WTC11 (cell line): Measurements from ENCODE around the gene RAB11FIP5. TPM values are rescaled to one million over a fixed set of nuclear protein-coding genes. Genes with fewer than 3 reads are reported as not detected.

Experiments used
- ATAC-seq: fragments of 200-7000 bp; cut with Tn5 transposase; 2 replicates; pipeline ENCODE4 v1.10.0; 2021; ENCODE audit warnings: mild to moderate bottlenecking, moderate library complexity
- CTCF ChIA-PET: fragments of 300-600 bp; sonication (Branson Sonifier 250); formaldehyde crosslinking; loops from one replicate; lab custom pipeline; 2021; ENCODE audit warnings: antibody characterized with exemption; lab: Charles Lee
- POLR2A ChIA-PET: fragments of 350-600 bp; sonication (Branson Sonifier 250); formaldehyde crosslinking; loops from one replicate; lab custom pipeline; 2021; ENCODE audit warnings: antibody characterized with exemption; lab: Charles Lee
- DNase-seq: peaks from one replicate; pipeline ENCODE4 v3.0.0; 2021; ENCODE audit warnings: low spot score
- H3K27ac Mint-ChIP-seq: 2 replicates; pipeline ENCODE4 v1.8.0; 2021; ENCODE audit warnings: mixed read lengths
- H3K27me3 Mint-ChIP-seq: 2 replicates; pipeline ENCODE4 v1.8.0; 2021; ENCODE audit warnings: low read depth, mild to moderate bottlenecking, moderate library complexity, mixed read lengths
- H3K36me3 Mint-ChIP-seq: 2 replicates; pipeline ENCODE4 v1.8.0; 2021; ENCODE audit warnings: mixed read lengths
- H3K4me1 Mint-ChIP-seq: 2 replicates; pipeline ENCODE4 v1.8.0; 2022; ENCODE audit warnings: mixed read lengths
- H3K4me3 Mint-ChIP-seq: 2 replicates; pipeline ENCODE4 v1.8.0; 2021; ENCODE audit warnings: mild to moderate bottlenecking, moderate library complexity, mixed read lengths
- H3K9me3 Mint-ChIP-seq: 2 replicates; pipeline ENCODE4 v1.8.0; 2021; ENCODE audit warnings: mixed read lengths
- ESRRA ChIP-seq: sonication (generic); formaldehyde crosslinking; IDR thresholded peaks from 2 replicates; pipeline ENCODE4 v1.8.1; 2022; ENCODE audit warnings: mild to moderate bottlenecking, missing genetic modification reagents, borderline replicate concordance
- FOXK1 ChIP-seq: sonication (generic); formaldehyde crosslinking; IDR thresholded peaks from 2 replicates; pipeline ENCODE4 v1.8.0; 2022; ENCODE audit warnings: mild to moderate bottlenecking, moderate library complexity, missing genetic modification reagents
- JAZF1 ChIP-seq: fragments of 250-450 bp; sonication (Bioruptor Pico); IDR thresholded peaks from 2 replicates; pipeline ENCODE4 v1.9.0; 2021; ENCODE audit warnings: moderate library complexity, mild to moderate bottlenecking, inconsistent platforms
- RELA ChIP-seq: sonication (generic); formaldehyde crosslinking; IDR thresholded peaks from 2 replicates; pipeline ENCODE4 v1.8.1; 2022; ENCODE audit warnings: missing genetic modification reagents, mild to moderate bottlenecking, borderline replicate concordance
- SMAD3 ChIP-seq: sonication (generic); formaldehyde crosslinking; IDR thresholded peaks from 2 replicates; pipeline ENCODE4 v1.8.0; 2022; ENCODE audit warnings: missing genetic modification reagents, mild to moderate bottlenecking, borderline replicate concordance
- SMAD4 ChIP-seq: sonication (generic); formaldehyde crosslinking; IDR thresholded peaks from 2 replicates; pipeline ENCODE4 v1.8.0; 2022; ENCODE audit warnings: mild to moderate bottlenecking, missing genetic modification reagents
- TEAD1 ChIP-seq: sonication (generic); formaldehyde crosslinking; IDR thresholded peaks from 2 replicates; pipeline ENCODE4 v1.8.0; 2022; ENCODE audit warnings: mild to moderate bottlenecking, missing genetic modification reagents
- ZBTB21 ChIP-seq: sonication (generic); formaldehyde crosslinking; IDR thresholded peaks from 2 replicates; pipeline ENCODE4 v1.8.1; 2023; ENCODE audit warnings: mild to moderate bottlenecking, missing genetic modification reagents, borderline replicate concordance
- ZNF138 ChIP-seq: sonication (generic); formaldehyde crosslinking; conservative IDR thresholded peaks from 2 replicates; pipeline ENCODE4 v1.8.1; 2022; ENCODE audit warnings: mild to moderate bottlenecking, moderate library complexity, missing genetic modification reagents
- ZNF396 ChIP-seq: fragments of 250-450 bp; sonication (Bioruptor Pico); IDR thresholded peaks from 2 replicates; pipeline ENCODE4 v1.8.0; 2021; ENCODE audit warnings: mild to moderate bottlenecking, moderate library complexity, borderline replicate concordance
- ZNF416 ChIP-seq: fragments of 250-450 bp; sonication (Bioruptor Pico); IDR thresholded peaks from 2 replicates; pipeline ENCODE4 v1.9.0; 2021; ENCODE audit warnings: mild to moderate bottlenecking, inconsistent platforms
- total RNA-seq: library from RNA; stranded (reverse); gene quantifications from 3 replicates; pipeline ENCODE4 v1.2.3, GENCODE V29; 2021
- TF ChIP-seq, protein P1 (sequence below): sonication (generic); formaldehyde crosslinking; IDR thresholded peaks from 2 replicates; pipeline ENCODE4 v1.8.1; 2022; ENCODE audit warnings: mild to moderate bottlenecking, missing genetic modification reagents, moderate library complexity, borderline replicate concordance
- TF ChIP-seq, protein P2 (sequence below): fragments of 250-450 bp; sonication (Bioruptor Pico); IDR thresholded peaks from 2 replicates; pipeline ENCODE4 v1.8.0; 2021; ENCODE audit warnings: mild to moderate bottlenecking
- TF ChIP-seq, protein P3 (sequence below): sonication (generic); formaldehyde crosslinking; IDR thresholded peaks from 2 replicates; pipeline ENCODE4 v1.8.1; 2022; ENCODE audit warnings: low read depth, missing genetic modification reagents, borderline replicate concordance
- TF ChIP-seq, protein P4 (sequence below): sonication (generic); formaldehyde crosslinking; IDR thresholded peaks from 2 replicates; pipeline ENCODE4 v1.8.1; 2023; ENCODE audit warnings: mild to moderate bottlenecking, missing genetic modification reagents
- TF ChIP-seq, protein P5 (sequence below): sonication (generic); formaldehyde crosslinking; IDR thresholded peaks from 2 replicates; pipeline ENCODE4 v1.8.0; 2023; ENCODE audit warnings: mild to moderate bottlenecking, missing genetic modification reagents
- TF ChIP-seq, protein P6 (sequence below): sonication (generic); formaldehyde crosslinking; IDR thresholded peaks from 2 replicates; pipeline ENCODE4 v1.8.1; 2023; ENCODE audit warnings: mild to moderate bottlenecking, moderate library complexity, missing genetic modification reagents

RAB11FIP5 gene
- total RNA-seq, 1 experiment from 2014 or later, result 16.0 TPM

DNA sequence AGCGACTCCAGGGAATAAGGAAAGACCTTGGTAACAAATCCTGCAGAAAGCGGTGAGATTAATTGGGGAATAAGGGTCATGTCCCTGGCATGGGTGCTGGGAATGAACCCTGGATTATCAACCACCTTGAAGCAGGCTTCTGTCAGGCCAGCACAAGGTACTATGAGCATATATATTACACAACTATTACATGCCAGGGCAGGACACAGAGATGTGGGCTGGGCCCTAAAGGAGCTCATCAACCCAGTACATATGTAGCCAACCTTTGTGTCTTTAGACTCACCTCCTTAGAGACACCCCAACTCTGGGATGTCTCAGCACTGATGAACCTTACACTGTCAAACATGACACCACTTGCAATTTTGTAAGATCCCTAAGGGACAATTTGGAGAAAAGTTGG is 44.6 kb downstream of the RAB11FIP5 start:
- ATAC-seq (no peak), DNase-seq (no peak)
- peaks cover 42% of the 10 kb centered on the region for H3K4me1 Mint-ChIP-seq
- peak overlapping the region; percentile 43; the same call in 1 of the 2 replicates for H3K4me3 Mint-ChIP-seq
- no peak overlapping the region for H3K27ac Mint-ChIP-seq
- H3K9me3 Mint-ChIP-seq, result no peaks in the 10 kb centered on the region
- no peaks in the 10 kb centered on the region for H3K36me3 Mint-ChIP-seq
- no peaks in the 10 kb centered on the region; the same call in 1 of the 2 replicates for H3K27me3 Mint-ChIP-seq
- TF ChIP-seq TEAD1 (CRISPR knock-in tag) (no peak), ZNF138 (CRISPR knock-in tag) (no peak), SMAD4 (CRISPR knock-in tag) (no peak), ZBTB21 (no peak), ESRRA (CRISPR knock-in tag) (no peak), JAZF1 (CRISPR knock-in tag) (no peak), FOXK1 (CRISPR knock-in tag) (no peak), SMAD3 (CRISPR knock-in tag) (no peak)
- TF ChIP-seq, protein P1, sequence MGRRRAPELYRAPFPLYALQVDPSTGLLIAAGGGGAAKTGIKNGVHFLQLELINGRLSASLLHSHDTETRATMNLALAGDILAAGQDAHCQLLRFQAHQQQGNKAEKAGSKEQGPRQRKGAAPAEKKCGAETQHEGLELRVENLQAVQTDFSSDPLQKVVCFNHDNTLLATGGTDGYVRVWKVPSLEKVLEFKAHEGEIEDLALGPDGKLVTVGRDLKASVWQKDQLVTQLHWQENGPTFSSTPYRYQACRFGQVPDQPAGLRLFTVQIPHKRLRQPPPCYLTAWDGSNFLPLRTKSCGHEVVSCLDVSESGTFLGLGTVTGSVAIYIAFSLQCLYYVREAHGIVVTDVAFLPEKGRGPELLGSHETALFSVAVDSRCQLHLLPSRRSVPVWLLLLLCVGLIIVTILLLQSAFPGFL (CRISPR knock-in tag), result no peak
- TF ChIP-seq, protein P2, sequence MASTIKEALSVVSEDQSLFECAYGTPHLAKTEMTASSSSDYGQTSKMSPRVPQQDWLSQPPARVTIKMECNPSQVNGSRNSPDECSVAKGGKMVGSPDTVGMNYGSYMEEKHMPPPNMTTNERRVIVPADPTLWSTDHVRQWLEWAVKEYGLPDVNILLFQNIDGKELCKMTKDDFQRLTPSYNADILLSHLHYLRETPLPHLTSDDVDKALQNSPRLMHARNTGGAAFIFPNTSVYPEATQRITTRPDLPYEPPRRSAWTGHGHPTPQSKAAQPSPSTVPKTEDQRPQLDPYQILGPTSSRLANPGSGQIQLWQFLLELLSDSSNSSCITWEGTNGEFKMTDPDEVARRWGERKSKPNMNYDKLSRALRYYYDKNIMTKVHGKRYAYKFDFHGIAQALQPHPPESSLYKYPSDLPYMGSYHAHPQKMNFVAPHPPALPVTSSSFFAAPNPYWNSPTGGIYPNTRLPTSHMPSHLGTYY (CRISPR knock-in tag), result no peak
- TF ChIP-seq, protein P3, sequence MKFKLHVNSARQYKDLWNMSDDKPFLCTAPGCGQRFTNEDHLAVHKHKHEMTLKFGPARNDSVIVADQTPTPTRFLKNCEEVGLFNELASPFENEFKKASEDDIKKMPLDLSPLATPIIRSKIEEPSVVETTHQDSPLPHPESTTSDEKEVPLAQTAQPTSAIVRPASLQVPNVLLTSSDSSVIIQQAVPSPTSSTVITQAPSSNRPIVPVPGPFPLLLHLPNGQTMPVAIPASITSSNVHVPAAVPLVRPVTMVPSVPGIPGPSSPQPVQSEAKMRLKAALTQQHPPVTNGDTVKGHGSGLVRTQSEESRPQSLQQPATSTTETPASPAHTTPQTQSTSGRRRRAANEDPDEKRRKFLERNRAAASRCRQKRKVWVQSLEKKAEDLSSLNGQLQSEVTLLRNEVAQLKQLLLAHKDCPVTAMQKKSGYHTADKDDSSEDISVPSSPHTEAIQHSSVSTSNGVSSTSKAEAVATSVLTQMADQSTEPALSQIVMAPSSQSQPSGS (CRISPR knock-in tag), result no peak
- TF ChIP-seq, protein P4, sequence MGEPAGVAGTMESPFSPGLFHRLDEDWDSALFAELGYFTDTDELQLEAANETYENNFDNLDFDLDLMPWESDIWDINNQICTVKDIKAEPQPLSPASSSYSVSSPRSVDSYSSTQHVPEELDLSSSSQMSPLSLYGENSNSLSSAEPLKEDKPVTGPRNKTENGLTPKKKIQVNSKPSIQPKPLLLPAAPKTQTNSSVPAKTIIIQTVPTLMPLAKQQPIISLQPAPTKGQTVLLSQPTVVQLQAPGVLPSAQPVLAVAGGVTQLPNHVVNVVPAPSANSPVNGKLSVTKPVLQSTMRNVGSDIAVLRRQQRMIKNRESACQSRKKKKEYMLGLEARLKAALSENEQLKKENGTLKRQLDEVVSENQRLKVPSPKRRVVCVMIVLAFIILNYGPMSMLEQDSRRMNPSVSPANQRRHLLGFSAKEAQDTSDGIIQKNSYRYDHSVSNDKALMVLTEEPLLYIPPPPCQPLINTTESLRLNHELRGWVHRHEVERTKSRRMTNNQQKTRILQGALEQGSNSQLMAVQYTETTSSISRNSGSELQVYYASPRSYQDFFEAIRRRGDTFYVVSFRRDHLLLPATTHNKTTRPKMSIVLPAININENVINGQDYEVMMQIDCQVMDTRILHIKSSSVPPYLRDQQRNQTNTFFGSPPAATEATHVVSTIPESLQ (CRISPR knock-in tag), result no peak
- POLR2A ChIA-PET, result no interaction called here
- CTCF ChIA-PET, result interaction anchor here (0.8 to 1.5 kb wide), 2 partner anchors 18 to 175 kb away, joined by 3 to 5 read pairs; no protein-coding TSS in a partner anchor

DNA sequence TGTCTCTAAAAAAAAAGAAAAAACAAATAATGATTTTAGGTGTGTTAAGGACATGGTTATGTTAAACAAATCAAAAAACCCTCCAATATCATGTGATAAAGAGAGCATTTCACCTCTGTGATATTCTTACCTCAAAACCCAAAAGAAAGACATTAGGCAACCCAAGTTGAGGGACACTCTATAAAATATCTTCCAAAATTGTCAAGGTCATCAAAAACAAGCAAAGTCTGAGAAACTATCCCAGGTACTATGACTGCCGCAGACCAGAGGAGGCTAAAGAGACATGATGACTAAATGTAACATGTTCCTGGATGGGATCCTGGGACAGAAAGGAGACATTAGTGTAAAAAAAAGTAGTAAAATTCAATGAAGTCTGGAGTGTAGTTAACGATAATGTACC is 45.7 kb downstream of the RAB11FIP5 start:
- Mint-ChIP-seq H3K27ac (no peak overlapping the region), H3K4me1 (peaks cover 44% of the 10 kb centered on the region), H3K9me3 (no peaks in the 10 kb centered on the region), H3K36me3 (no peaks in the 10 kb centered on the region; the same call in 1 of the 2 replicates), H3K4me3 (no peak overlapping the region), H3K27me3 (no peaks in the 10 kb centered on the region; the same call in 1 of the 2 replicates)
- POLR2A ChIA-PET, result no interaction called here
- no peak for TF ChIP-seq ZNF396 (CRISPR knock-in tag)
- TF ChIP-seq ZNF416 (CRISPR knock-in tag), result no peak
- TF ChIP-seq RELA (CRISPR knock-in tag), result no peak
- TF ChIP-seq, protein P5, sequence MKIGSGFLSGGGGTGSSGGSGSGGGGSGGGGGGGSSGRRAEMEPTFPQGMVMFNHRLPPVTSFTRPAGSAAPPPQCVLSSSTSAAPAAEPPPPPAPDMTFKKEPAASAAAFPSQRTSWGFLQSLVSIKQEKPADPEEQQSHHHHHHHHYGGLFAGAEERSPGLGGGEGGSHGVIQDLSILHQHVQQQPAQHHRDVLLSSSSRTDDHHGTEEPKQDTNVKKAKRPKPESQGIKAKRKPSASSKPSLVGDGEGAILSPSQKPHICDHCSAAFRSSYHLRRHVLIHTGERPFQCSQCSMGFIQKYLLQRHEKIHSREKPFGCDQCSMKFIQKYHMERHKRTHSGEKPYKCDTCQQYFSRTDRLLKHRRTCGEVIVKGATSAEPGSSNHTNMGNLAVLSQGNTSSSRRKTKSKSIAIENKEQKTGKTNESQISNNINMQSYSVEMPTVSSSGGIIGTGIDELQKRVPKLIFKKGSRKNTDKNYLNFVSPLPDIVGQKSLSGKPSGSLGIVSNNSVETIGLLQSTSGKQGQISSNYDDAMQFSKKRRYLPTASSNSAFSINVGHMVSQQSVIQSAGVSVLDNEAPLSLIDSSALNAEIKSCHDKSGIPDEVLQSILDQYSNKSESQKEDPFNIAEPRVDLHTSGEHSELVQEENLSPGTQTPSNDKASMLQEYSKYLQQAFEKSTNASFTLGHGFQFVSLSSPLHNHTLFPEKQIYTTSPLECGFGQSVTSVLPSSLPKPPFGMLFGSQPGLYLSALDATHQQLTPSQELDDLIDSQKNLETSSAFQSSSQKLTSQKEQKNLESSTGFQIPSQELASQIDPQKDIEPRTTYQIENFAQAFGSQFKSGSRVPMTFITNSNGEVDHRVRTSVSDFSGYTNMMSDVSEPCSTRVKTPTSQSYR (CRISPR knock-in tag), result no peak
- TF ChIP-seq, protein P6, sequence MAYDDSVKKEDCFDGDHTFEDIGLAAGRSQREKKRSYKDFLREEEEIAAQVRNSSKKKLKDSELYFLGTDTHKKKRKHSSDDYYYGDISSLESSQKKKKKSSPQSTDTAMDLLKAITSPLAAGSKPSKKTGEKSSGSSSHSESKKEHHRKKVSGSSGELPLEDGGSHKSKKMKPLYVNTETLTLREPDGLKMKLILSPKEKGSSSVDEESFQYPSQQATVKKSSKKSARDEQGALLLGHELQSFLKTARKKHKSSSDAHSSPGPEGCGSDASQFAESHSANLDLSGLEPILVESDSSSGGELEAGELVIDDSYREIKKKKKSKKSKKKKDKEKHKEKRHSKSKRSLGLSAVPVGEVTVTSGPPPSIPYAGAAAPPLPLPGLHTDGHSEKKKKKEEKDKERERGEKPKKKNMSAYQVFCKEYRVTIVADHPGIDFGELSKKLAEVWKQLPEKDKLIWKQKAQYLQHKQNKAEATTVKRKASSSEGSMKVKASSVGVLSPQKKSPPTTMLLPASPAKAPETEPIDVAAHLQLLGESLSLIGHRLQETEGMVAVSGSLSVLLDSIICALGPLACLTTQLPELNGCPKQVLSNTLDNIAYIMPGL (CRISPR knock-in tag), result no peak
- CTCF ChIA-PET, result interaction anchor here (1.5 kb wide), 1 partner anchor 174 kb away, joined by 5 read pairs; no protein-coding TSS in a partner anchor
- no peak for ATAC-seq
- DNase-seq, result no peak
